GM10266 (cell line): ENCODE results near the gene PRDM1.
"Not testable (repeated sequence)": the region's sequence is repeated elsewhere in the genome, so short reads cannot be mapped to it uniquely, and the experiment has no call there.

ENCODE experiments used
- DNase-seq: peaks from one replicate; pipeline ENCODE4 v3.0.0; 2012; ENCODE audit errors: extremely low spot score
- TF ChIP-seq, protein P1 (sequence below): IDR thresholded peaks from 2 replicates; pipeline ENCODE4 v1.5.1; 2012; ENCODE audit warnings: mild to moderate bottlenecking, low read depth; ENCODE audit not compliant: control insufficient read depth, insufficient read depth; ENCODE audit errors: missing control alignments

Gene PRDM1

DNA sequence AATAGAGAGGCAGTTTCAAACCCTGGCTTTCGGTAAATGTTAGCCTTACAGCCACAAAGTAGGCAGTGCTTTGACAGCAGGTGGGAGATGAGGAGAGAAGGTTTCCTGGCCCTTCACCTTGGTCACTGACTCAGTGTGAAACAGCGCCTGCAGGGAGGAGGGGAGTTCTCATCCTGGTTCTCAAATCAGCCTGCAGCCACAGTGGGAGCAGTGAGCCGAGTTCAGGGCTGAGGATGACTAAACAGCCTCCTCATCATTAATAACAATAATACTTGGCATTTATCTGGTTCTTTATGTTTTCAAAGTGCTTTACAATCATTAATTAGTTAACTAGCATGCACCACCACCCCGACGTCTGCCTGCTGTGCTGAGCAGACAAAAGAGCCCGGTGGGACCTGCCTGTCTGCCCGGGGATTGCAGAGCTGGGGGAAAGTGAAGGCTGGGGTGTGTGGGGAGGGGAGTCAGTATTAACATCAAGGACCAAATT, 59.6 kb downstream of the PRDM1 start:
- no peak for DNase-seq
- TF ChIP-seq, protein P1, sequence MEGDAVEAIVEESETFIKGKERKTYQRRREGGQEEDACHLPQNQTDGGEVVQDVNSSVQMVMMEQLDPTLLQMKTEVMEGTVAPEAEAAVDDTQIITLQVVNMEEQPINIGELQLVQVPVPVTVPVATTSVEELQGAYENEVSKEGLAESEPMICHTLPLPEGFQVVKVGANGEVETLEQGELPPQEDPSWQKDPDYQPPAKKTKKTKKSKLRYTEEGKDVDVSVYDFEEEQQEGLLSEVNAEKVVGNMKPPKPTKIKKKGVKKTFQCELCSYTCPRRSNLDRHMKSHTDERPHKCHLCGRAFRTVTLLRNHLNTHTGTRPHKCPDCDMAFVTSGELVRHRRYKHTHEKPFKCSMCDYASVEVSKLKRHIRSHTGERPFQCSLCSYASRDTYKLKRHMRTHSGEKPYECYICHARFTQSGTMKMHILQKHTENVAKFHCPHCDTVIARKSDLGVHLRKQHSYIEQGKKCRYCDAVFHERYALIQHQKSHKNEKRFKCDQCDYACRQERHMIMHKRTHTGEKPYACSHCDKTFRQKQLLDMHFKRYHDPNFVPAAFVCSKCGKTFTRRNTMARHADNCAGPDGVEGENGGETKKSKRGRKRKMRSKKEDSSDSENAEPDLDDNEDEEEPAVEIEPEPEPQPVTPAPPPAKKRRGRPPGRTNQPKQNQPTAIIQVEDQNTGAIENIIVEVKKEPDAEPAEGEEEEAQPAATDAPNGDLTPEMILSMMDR, result no peak

DNA sequence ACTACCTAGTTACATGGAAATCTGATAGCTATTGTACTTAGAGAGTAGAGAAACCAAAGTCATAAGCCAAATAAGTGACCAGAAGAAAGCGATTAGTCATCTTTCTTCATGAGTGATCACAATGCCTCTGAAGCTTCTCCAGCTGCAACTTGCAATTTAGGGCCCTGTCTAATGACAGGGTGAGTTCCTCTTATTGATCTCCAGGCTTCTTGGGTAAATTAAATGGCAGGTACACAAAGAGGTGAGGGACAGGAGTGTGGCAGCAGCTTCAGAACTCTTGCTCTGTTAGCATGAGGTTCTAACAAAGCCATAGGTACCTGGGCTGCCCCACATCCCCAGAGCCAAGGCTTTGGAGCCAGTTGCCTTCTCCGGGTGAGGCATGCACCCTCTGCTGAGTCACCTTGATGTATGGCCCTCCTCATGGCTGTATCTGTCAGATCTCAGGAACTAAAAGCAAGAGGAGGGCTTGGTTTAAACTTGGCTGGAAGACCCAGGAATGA, 60.8 kb downstream of the PRDM1 start:
- TF ChIP-seq, protein P1, result no peak
- peak; percentile 62 for DNase-seq

DNA sequence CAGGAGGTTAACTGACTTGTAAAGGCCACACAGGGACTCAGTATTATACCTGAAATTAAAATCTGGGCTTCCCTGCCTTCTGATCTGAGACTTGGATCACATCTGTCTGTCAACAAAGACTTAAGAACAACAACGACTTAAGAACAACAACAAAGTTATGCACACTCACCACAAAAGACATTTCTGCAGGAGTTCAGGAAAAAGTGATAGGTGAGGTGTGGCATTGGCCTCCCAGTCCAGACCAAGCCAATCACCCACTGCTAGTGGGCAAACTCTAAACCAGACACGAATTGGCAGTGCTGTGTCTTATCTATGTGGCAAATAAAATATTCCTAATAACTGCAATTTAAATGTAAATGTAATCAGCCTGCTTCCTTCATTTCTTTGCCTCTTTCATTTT, 61.3 kb downstream of the PRDM1 start:
- no peak for DNase-seq
- TF ChIP-seq, protein P1, result no peak

DNA sequence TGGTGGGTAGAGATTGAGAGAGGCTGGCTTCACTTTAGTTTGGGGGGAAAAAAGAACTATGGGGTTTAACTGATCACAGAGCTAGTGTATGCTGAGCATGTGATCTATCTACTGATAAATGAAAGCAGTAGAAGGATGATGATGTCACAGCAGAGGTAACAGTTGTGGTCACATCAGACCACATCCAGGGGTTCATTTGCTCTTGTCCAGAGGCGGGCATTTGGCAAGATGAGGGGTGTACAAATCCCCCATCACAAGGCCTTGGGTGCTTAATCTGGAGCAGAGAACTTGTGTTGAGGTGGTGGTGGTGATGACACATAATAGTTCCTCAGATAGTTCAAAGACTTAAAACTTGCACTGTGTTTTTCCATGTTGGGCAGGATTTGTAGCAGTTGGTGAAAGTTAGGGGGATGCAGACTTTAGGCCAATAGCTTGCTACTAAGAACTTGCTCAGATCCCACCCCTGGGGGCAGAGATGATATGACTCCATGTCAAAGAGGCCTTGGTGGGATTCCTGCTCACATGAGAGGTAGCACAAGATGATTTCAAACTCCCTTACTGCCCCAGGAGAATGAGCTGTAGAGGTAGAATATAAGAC, 63.4 kb downstream of the PRDM1 start:
- no peak for DNase-seq
- TF ChIP-seq, protein P1, result no peak

DNA sequence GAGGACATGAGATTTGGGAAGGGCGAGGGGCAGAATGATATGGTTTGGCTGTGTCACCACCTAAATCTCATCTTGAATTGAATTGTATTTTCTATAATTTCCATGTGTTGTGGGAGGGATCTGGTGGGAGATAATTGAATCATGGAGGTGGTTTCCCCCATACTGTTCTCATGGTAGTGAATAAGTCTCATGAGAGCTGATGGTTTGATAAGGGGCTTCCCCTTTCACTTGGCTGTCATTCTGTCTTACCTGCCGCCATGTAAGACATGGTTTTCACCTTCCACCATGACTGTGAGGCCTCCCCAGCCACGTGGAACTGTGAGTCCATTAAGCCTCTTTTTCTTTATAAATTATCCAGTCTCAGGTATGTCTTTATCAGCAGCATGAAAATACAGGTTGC, 66.3 kb downstream of the PRDM1 start:
- not testable (repeated sequence) for DNase-seq

DNA sequence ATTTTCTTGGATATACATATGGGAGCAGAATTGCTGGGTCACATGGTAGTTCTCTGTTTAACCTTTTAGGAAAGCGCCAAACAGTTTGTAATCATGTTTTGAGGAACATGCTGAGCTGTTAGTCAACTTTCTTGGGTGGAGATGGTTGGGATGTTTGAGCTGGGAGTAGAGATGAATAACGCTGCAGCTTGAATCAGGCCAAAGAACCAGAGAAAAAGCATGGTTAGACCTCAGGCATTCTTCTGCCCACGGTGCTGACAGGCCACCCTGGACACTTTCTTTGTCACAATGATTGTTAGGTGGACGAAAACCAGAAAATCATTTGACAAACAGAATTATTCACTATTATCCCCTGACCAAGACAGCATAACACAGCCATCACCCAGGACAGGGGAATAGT, 66.8 kb downstream of the PRDM1 start:
- no peak for DNase-seq
- TF ChIP-seq, protein P1, result no peak

DNA sequence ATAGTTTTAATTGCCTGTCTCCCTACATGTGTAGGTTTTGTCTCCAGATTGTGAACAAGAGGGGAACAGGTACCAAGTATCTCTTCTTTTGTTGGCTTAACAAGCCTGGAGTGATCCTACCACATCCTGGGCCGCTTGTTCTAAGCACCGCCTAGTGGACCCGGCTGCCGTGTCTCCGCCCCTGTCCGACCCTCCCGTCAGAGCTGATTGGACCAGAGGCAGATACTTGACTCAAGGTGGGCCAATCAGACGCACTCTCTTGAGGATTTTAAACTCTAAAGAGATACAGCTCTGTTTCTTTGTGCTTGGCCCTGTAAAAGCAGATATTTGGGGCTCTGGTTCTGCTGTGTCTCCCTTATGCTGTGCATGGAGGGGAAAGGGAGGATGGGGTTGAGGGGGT, 68.2 kb downstream of the PRDM1 start:
- DNase-seq, result no peak
- TF ChIP-seq, protein P1, result no peak
